ENCODE data around the gene PLPPR2. TPM values are rescaled to one million over a fixed set of nuclear protein-coding genes. Genes with fewer than 3 reads are reported as not detected.

Gene PLPPR2
- total RNA-seq, 1 experiment from 2014 or later = 7.5 TPM

GRCh38 chr19:11338569-11339253 lies 16.5 kb upstream of the PLPPR2 start:
- TF ChIP-seq MAX (CRISPR knock-in tag; IDR thresholded peaks at IDR 0.05) (0 out of 2 replicates have a peak, but pooled peaks have one; percentile 12), FOXP1 (CRISPR knock-in tag; IDR thresholded peaks at IDR 0.05; ENCODE audit: borderline replicate concordance) (0 out of 2 replicates have a peak, but pooled peaks have one; percentile 39), AR (CRISPR knock-in tag; IDR thresholded peaks at IDR 0.05) (no peak)
- H3K27me3 Mint-ChIP-seq (ENCODE audit: low read depth) = no peaks in the 10 kb centered on the region
- CTCF ChIA-PET = interaction anchor here (0.6 to 3.0 kb wide), 12 partner anchors 16 to 937 kb away, joined by 3 to 37 read pairs (median 7); partner anchors contain the start of genes EPOR, RGL3 and SWSAP1

GRCh38 chr19:11339254-11340098 lies 15.8 kb upstream of the PLPPR2 start, which contains the start of gene RAB3D:
Gene RAB3D, minus strand, starts transcription at chr19:11339657. Its CDS starts 2,258 bp downstream, at chr19:11337399.
- ATAC-seq (peak; percentile 99), DNase-seq (ENCODE audit: low spot score) (peak; percentile 98)
- H3K4me3 Mint-ChIP-seq = peak within 1 kb of the TSS; percentile 81
- no peaks in the 10 kb centered on the region for H3K27me3 Mint-ChIP-seq (ENCODE audit: low read depth)
- peaks cover 19% of the 10 kb centered on the region for H3K36me3 Mint-ChIP-seq
- H3K27ac Mint-ChIP-seq = peak within 1 kb of the TSS; percentile 41; the same call in 1 of the 2 replicates
- POLR2A ChIA-PET = interaction anchor here (0.6 to 1.2 kb wide), 6 partner anchors 22 to 157 kb away, joined by 3 to 8 read pairs (median 3); partner anchors contain the start of gene SWSAP1
- no peaks in the 10 kb centered on the region for H3K9me3 Mint-ChIP-seq
- H3K4me1 Mint-ChIP-seq = peaks cover 7% of the 10 kb centered on the region
- CTCF ChIA-PET = interaction anchor here (0.6 to 3.0 kb wide), 13 partner anchors 17 to 143 kb away, joined by 3 to 37 read pairs (median 8); partner anchors contain the start of genes EPOR, PRKCSH, RGL3 and SWSAP1
- TF ChIP-seq E2F1 (CRISPR knock-in tag; IDR thresholded peaks at IDR 0.05) = no peak
- TF ChIP-seq MLX (CRISPR knock-in tag; IDR thresholded peaks at IDR 0.05) = no peak
- no peak for TF ChIP-seq CDX4 (CRISPR knock-in tag; IDR thresholded peaks at IDR 0.05; ENCODE audit: borderline replicate concordance)
- no peak for TF ChIP-seq GTF2I (CRISPR knock-in tag; conservative IDR thresholded peaks at IDR 0.05)
- TF ChIP-seq SP1 (CRISPR knock-in tag; conservative IDR thresholded peaks at IDR 0.05) = peak; percentile 92
- TF ChIP-seq GABPB1 (CRISPR knock-in tag; IDR thresholded peaks at IDR 0.05) = 0 out of 2 replicates have a peak, but pooled peaks have one; percentile 31
- TF ChIP-seq CREB1 (CRISPR knock-in tag; IDR thresholded peaks at IDR 0.05) = no peak
- no peak for TF ChIP-seq TP53 (CRISPR knock-in tag; IDR thresholded peaks at IDR 0.05)
- 0 out of 2 replicates have a peak, but pooled peaks have one; percentile 58 for TF ChIP-seq ESRRA (CRISPR knock-in tag; IDR thresholded peaks at IDR 0.05; ENCODE audit: borderline replicate concordance)
- TF ChIP-seq RELA (CRISPR knock-in tag; IDR thresholded peaks at IDR 0.05; ENCODE audit: borderline replicate concordance) = 0 out of 2 replicates have a peak, but pooled peaks have one; percentile 58
- TF ChIP-seq ZNF263 (CRISPR knock-in tag; IDR thresholded peaks at IDR 0.05; ENCODE audit: low read depth) = no peak
- no peak for TF ChIP-seq ZSCAN18 (CRISPR knock-in tag; IDR thresholded peaks at IDR 0.05)
- no peak for TF ChIP-seq EMX1 (CRISPR knock-in tag; IDR thresholded peaks at IDR 0.05)
- TF ChIP-seq ZNF138 (CRISPR knock-in tag; conservative IDR thresholded peaks at IDR 0.05) = no peak
- 0 out of 2 replicates have a peak, but pooled peaks have one; percentile 70 for TF ChIP-seq HMGXB4 (CRISPR knock-in tag; IDR thresholded peaks at IDR 0.05)
- TF ChIP-seq CTCF (IDR thresholded peaks at IDR 0.05) = no peak
- TF ChIP-seq GRHL2 (CRISPR knock-in tag; IDR thresholded peaks at IDR 0.05; ENCODE audit: insufficient replicate concordance, severe bottlenecking) = no peak

More at GRCh38 chr19:11338569-11339253, 16.5 kb upstream of the PLPPR2 start:
- peaks cover 7% of the 10 kb centered on the region for H3K4me1 Mint-ChIP-seq
- POLR2A ChIA-PET = interaction anchor here (0.6 to 0.7 kb wide), 3 partner anchors 12 to 158 kb away, joined by 3 to 5 read pairs (median 3); no protein-coding TSS in a partner anchor
- peaks cover 24% of the 10 kb centered on the region for H3K36me3 Mint-ChIP-seq
- ATAC-seq (no peak; the same call in 1 of the 2 replicates), DNase-seq (ENCODE audit: low spot score) (no peak)
- H3K9me3 Mint-ChIP-seq = no peaks in the 10 kb centered on the region
- H3K4me3 Mint-ChIP-seq = peak overlapping the region; percentile 81
- H3K27ac Mint-ChIP-seq = no peak overlapping the region

Measured in WTC11 (cell line).